Stimulated activated effector memory CD8-positive, alpha-beta T cell treated with anti-CD3 and anti-CD28 coated beads, Interleukin-12 subunit alpha, Interleukin-12 subunit beta, amount 100 ng/mL, for 72 hours (primary cell): ENCODE data around the gene THEMIS.
A peak's percentile ranks its signal among the peaks of the same experiment; 100 is the strongest.

Source experiments
- ATAC-seq: fragments of 150-1000 bp; cut with Tn5 transposase; 2 replicates; pipeline ENCODE4 v1.10.0; 2021
- DNase-seq, 2 donors: peaks; one replicate each; pipeline ENCODE4 v3.0.0; 2021 to 2022; ENCODE audit warnings: low spot score in 2 of 2
- H3K27ac Mint-ChIP-seq: one replicate; pipeline ENCODE4 v1.8.0; 2022; ENCODE audit warnings: mild to moderate bottlenecking, mixed read lengths
- H3K36me3 Mint-ChIP-seq: one replicate; pipeline ENCODE4 v1.8.0; 2022; ENCODE audit warnings: mild to moderate bottlenecking, mixed read lengths
- H3K4me1 Mint-ChIP-seq: one replicate; pipeline ENCODE4 v1.8.0; 2022; ENCODE audit warnings: mixed read lengths
- H3K4me3 Mint-ChIP-seq: one replicate; pipeline ENCODE4 v1.8.0; 2022; ENCODE audit warnings: mild to moderate bottlenecking, mixed read lengths
- H3K9me3 Mint-ChIP-seq: one replicate; pipeline ENCODE4 v1.8.0; 2022; ENCODE audit warnings: mixed read lengths

Gene THEMIS

GRCh38 chr6:127924031-127924430, 23.2 kb upstream of the THEMIS start:
- Mint-ChIP-seq H3K36me3 (no peaks in the 10 kb centered on the region), H3K4me1 (peaks cover 43% of the 10 kb centered on the region), H3K27ac (peak overlapping the region; percentile 8), H3K9me3 (peaks cover 15% of the 10 kb centered on the region), H3K4me3 (no peak overlapping the region)
- ATAC-seq (peak; percentile 28), DNase-seq (no peak)

GRCh38 chr6:127923135-127923534, 22.3 kb upstream of the THEMIS start:
- H3K9me3 Mint-ChIP-seq = peaks cover 10% of the 10 kb centered on the region
- H3K27ac Mint-ChIP-seq = no peak overlapping the region
- no peak for DNase-seq
- H3K4me3 Mint-ChIP-seq = no peak overlapping the region
- ATAC-seq = no peak
- peaks cover 51% of the 10 kb centered on the region for H3K4me1 Mint-ChIP-seq
- no peaks in the 10 kb centered on the region for H3K36me3 Mint-ChIP-seq

- no peaks in the 10 kb centered on the region for H3K36me3 Mint-ChIP-seq
These were observed 21.1 kb upstream of the THEMIS start for GRCh38 chr6:127921982-127922381.

GRCh38 chr6:127920804-127921203, 19.9 kb upstream of the THEMIS start:
- Mint-ChIP-seq H3K4me3 (no peak overlapping the region), H3K9me3 (peaks cover 3% of the 10 kb centered on the region), H3K36me3 (no peaks in the 10 kb centered on the region), H3K27ac (no peak overlapping the region), H3K4me1 (peaks cover 61% of the 10 kb centered on the region)
- ATAC-seq (no peak), DNase-seq (no peak)

More at GRCh38 chr6:127921982-127922381, 21.1 kb upstream of the THEMIS start:
- peaks cover 56% of the 10 kb centered on the region for H3K4me1 Mint-ChIP-seq
- no peak overlapping the region for H3K27ac Mint-ChIP-seq
- H3K9me3 Mint-ChIP-seq = peaks cover 6% of the 10 kb centered on the region
- ATAC-seq (no peak), DNase-seq (no peak)
- no peak overlapping the region for H3K4me3 Mint-ChIP-seq

GRCh38 chr6:127918506-127919427, 17.9 kb upstream of the THEMIS start:
- H3K4me3 Mint-ChIP-seq = peak overlapping the region; percentile 67
- DNase-seq (no peak), ATAC-seq (peak; percentile 83)
- peak overlapping the region; percentile 73 for H3K27ac Mint-ChIP-seq
- no peaks in the 10 kb centered on the region for H3K9me3 Mint-ChIP-seq
- H3K4me1 Mint-ChIP-seq = peaks cover 49% of the 10 kb centered on the region
- H3K36me3 Mint-ChIP-seq = peaks cover 6% of the 10 kb centered on the region

GRCh38 chr6:127917766-127918165, 16.9 kb upstream of the THEMIS start:
- Mint-ChIP-seq H3K9me3 (no peaks in the 10 kb centered on the region), H3K4me3 (peak overlapping the region; percentile 67), H3K36me3 (peaks cover 6% of the 10 kb centered on the region), H3K4me1 (peaks cover 48% of the 10 kb centered on the region), H3K27ac (peak overlapping the region; percentile 73)
- ATAC-seq = no peak
- DNase-seq = no peak

- Mint-ChIP-seq H3K27ac (peak overlapping the region; percentile 86), H3K4me3 (peak overlapping the region; percentile 50), H3K4me1 (peaks cover 37% of the 10 kb centered on the region), H3K9me3 (peaks cover 6% of the 10 kb centered on the region), H3K36me3 (peaks cover 6% of the 10 kb centered on the region)
- peak; percentile 38 for ATAC-seq
- DNase-seq = no peak
These were observed 13.4 kb upstream of the THEMIS start for GRCh38 chr6:127914240-127914639.

- H3K36me3 Mint-ChIP-seq = peaks cover 6% of the 10 kb centered on the region
- H3K4me1 Mint-ChIP-seq = peaks cover 26% of the 10 kb centered on the region
- H3K4me3 Mint-ChIP-seq = no peak overlapping the region
- H3K27ac Mint-ChIP-seq = no peak overlapping the region
- H3K9me3 Mint-ChIP-seq = peaks cover 6% of the 10 kb centered on the region
- DNase-seq = no peak
- no peak for ATAC-seq
These were observed 12.1 kb upstream of the THEMIS start for GRCh38 chr6:127912914-127913313.

- peak overlapping the region; percentile 55 for H3K4me3 Mint-ChIP-seq
- peaks cover 9% of the 10 kb centered on the region for H3K9me3 Mint-ChIP-seq
- H3K27ac Mint-ChIP-seq = peak overlapping the region; percentile 69
- peak in 1 of 2 donors; percentile 68 for DNase-seq
- H3K4me1 Mint-ChIP-seq = peaks cover 12% of the 10 kb centered on the region
- peak; percentile 93 for ATAC-seq
- H3K36me3 Mint-ChIP-seq = no peaks in the 10 kb centered on the region
These were observed 7.2 kb upstream of the THEMIS start for GRCh38 chr6:127907960-127908640.

- Mint-ChIP-seq H3K36me3 (peaks cover 10% of the 10 kb centered on the region), H3K4me1 (peaks cover 14% of the 10 kb centered on the region), H3K9me3 (peaks cover 3% of the 10 kb centered on the region), H3K4me3 (peak overlapping the region; percentile 92), H3K27ac (peak overlapping the region; percentile 55)
- DNase-seq = no peak
- no peak for ATAC-seq
These were observed 3.3 kb upstream of the THEMIS start for GRCh38 chr6:127904160-127904559.

GRCh38 chr6:127902933-127903332, 2.1 kb upstream of the THEMIS start:
- DNase-seq = no peak
- peaks cover 14% of the 10 kb centered on the region for H3K4me1 Mint-ChIP-seq
- peak overlapping the region; percentile 98 for H3K27ac Mint-ChIP-seq
- peaks cover 22% of the 10 kb centered on the region for H3K36me3 Mint-ChIP-seq
- peak overlapping the region; percentile 92 for H3K4me3 Mint-ChIP-seq
- peaks cover 3% of the 10 kb centered on the region for H3K9me3 Mint-ChIP-seq
- peak; percentile 77 for ATAC-seq

- ATAC-seq (peak; percentile 90), DNase-seq (no peak)
- Mint-ChIP-seq H3K4me3 (peak overlapping the region; percentile 92), H3K9me3 (no peaks in the 10 kb centered on the region), H3K27ac (peak overlapping the region; percentile 64), H3K4me1 (peaks cover 11% of the 10 kb centered on the region), H3K36me3 (peaks cover 50% of the 10 kb centered on the region)
These were observed 3.4 kb downstream of the THEMIS start for GRCh38 chr6:127897484-127897883.

- no peak for DNase-seq
- H3K9me3 Mint-ChIP-seq = no peaks in the 10 kb centered on the region
- H3K36me3 Mint-ChIP-seq = peaks cover 66% of the 10 kb centered on the region
- H3K4me1 Mint-ChIP-seq = peaks cover 27% of the 10 kb centered on the region
- peak overlapping the region; percentile 92 for H3K27ac Mint-ChIP-seq
- ATAC-seq = no peak
- H3K4me3 Mint-ChIP-seq = peak overlapping the region; percentile 64
These were observed 6.8 kb downstream of the THEMIS start for GRCh38 chr6:127894051-127894450.

GRCh38 chr6:127893541-127893940, 7.3 kb downstream of the THEMIS start:
- H3K36me3 Mint-ChIP-seq = peaks cover 61% of the 10 kb centered on the region
- peak; percentile 81 for ATAC-seq
- peak overlapping the region; percentile 64 for H3K4me3 Mint-ChIP-seq

GRCh38 chr6:127891731-127892326, 9.0 kb downstream of the THEMIS start:
- H3K4me1 Mint-ChIP-seq = peaks cover 37% of the 10 kb centered on the region
- peaks cover 44% of the 10 kb centered on the region for H3K36me3 Mint-ChIP-seq
- peak overlapping the region; percentile 71 for H3K27ac Mint-ChIP-seq
- ATAC-seq = peak; percentile 56
- no peak for DNase-seq
- peak overlapping the region; percentile 64 for H3K4me3 Mint-ChIP-seq
- H3K9me3 Mint-ChIP-seq = peaks cover 2% of the 10 kb centered on the region

More at GRCh38 chr6:127893541-127893940, 7.3 kb downstream of the THEMIS start:
- H3K27ac Mint-ChIP-seq = peak overlapping the region; percentile 92
- H3K9me3 Mint-ChIP-seq = no peaks in the 10 kb centered on the region
- no peak for DNase-seq
- peaks cover 27% of the 10 kb centered on the region for H3K4me1 Mint-ChIP-seq
